Measurements from ENCODE around the gene CYTH1.

DNA sequence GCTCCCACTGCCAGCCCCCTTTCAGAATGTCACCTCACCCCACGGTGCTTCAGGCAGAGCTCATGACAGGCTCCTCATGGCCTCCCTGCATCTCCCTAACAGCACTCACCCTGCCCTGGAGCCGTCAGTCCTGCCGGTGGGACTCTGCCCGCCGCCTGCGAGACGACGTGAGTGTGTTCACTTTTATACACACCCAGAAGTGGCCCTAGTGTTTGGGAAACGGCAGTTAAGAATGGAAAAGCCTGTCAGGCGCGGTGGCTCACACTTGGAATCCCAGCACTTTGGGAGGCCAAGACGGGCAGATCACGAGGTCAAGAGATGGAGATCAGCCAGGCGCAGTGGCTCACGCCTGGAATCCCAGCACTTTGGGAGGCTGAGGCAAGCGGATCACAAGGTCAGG is 12.3 kb upstream of the CYTH1 start:
- TF ChIP-seq, protein P1, sequence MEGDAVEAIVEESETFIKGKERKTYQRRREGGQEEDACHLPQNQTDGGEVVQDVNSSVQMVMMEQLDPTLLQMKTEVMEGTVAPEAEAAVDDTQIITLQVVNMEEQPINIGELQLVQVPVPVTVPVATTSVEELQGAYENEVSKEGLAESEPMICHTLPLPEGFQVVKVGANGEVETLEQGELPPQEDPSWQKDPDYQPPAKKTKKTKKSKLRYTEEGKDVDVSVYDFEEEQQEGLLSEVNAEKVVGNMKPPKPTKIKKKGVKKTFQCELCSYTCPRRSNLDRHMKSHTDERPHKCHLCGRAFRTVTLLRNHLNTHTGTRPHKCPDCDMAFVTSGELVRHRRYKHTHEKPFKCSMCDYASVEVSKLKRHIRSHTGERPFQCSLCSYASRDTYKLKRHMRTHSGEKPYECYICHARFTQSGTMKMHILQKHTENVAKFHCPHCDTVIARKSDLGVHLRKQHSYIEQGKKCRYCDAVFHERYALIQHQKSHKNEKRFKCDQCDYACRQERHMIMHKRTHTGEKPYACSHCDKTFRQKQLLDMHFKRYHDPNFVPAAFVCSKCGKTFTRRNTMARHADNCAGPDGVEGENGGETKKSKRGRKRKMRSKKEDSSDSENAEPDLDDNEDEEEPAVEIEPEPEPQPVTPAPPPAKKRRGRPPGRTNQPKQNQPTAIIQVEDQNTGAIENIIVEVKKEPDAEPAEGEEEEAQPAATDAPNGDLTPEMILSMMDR (IDR thresholded peaks at IDR 0.05), result no peak
- TF ChIP-seq POLR2A (IDR thresholded peaks at IDR 0.05), result no peak
- TF ChIP-seq POLR2AphosphoS5 (IDR thresholded peaks at IDR 0.05; ENCODE audit: insufficient read depth in 1 of 2, low read depth in 1 of 2), result no peak

Data from vagina (tissue), 2 donors.